ENCODE measurements around the gene EFNA5. TPM values are rescaled to one million over a fixed set of nuclear protein-coding genes. Genes with fewer than 3 reads are reported as not detected.
"Not testable (repeated sequence)": the region's sequence is repeated elsewhere in the genome, so short reads cannot be mapped to it uniquely, and the experiment has no call there.

The EFNA5 gene
- total RNA-seq, 1 donor from 2014 or later: 20.8 TPM

GRCh38 chr5:107457881-107458280, 212.9 kb downstream of the EFNA5 start:
- no peak for DNase-seq

- no peak for DNase-seq
Observed at GRCh38 chr5:107457138-107457537, 213.6 kb downstream of the EFNA5 start.

GRCh38 chr5:107456281-107456715, 214.4 kb downstream of the EFNA5 start:
- peak; percentile 15 for DNase-seq

DNA sequence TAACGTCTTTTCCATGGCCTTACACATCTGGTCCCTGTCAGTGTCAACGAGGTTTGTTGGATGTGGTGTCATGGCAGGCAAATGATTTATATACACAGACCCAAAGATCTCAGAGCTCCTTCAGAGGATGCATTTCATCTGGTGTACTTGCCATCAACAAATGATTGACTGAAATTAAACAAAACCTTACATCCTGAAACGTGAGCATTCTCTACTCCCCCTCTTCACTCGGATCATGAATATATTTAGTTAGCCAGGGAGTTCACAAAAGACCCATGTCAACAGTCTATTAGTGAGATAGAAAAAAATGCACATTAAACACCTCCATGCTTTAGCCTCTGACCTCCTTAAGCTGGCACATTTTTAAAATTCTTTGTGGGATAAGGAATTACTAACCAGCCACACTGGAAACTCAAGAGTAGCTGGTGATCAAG, 215.6 kb downstream of the EFNA5 start:
- no peak for DNase-seq

DNA sequence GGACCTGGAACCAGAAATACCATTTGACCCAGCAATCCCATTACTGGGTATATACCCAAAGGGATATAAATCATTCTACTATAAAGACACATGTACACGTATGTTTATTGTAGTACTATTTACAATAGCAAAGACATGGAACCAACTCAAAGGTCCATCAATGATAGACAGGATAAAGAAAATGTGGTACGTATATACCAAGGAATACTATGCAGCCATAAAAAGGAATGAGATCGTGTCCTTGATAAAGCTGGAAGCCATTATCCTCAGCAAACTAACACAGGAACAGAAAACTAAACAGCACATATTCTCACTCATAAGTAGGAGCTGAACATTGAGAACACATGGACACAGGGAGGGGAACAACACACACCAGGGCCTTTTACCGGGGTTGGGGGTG, 218.9 kb downstream of the EFNA5 start:
- DNase-seq: not testable (repeated sequence)

GRCh38 chr5:107451028-107451427, 219.7 kb downstream of the EFNA5 start:
- no peak for DNase-seq

DNA sequence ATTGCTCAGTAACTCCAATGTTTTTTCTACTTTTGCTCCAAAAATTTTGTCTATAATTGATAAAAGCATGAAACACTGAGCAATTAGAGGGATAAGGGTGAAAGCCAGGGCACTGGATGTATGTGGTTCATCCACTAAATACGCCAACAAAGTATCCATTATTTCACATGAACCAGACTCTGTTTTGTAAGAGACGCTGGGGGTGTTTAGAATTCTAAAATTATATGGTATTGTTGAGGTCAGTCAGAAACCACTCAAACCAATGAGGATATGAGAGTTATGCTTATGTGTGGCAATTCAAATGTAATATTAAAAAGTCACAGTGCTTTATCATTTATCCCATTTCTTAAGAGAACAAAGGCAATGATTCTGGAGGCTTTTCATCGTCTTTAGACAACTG, 220.2 kb downstream of the EFNA5 start:
- DNase-seq: no peak

- no peak for DNase-seq
Observed at GRCh38 chr5:107449369-107449768, 221.4 kb downstream of the EFNA5 start.

DNA sequence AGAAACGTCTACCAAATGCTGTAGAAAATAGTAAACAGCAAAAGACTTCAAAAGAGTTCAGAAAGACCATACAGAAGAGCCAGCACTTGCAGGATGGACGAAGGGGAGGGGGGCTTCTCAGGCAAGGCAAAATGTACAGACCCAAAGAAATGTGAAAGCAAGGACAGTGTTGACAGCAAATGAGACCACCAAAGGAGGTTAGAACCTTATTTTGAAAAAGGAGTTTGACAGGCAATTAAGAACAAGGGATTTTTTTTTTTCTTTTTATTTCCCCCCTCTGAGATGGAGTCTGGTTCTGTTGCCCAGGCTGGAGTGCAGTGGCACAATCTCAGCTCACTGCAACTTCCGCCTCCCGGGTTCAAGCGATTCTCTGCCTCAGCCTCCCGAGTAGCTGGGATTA, 223.2 kb downstream of the EFNA5 start:
- DNase-seq: no peak

- no peak for DNase-seq
Observed at GRCh38 chr5:107446972-107447371, 223.8 kb downstream of the EFNA5 start.

DNA sequence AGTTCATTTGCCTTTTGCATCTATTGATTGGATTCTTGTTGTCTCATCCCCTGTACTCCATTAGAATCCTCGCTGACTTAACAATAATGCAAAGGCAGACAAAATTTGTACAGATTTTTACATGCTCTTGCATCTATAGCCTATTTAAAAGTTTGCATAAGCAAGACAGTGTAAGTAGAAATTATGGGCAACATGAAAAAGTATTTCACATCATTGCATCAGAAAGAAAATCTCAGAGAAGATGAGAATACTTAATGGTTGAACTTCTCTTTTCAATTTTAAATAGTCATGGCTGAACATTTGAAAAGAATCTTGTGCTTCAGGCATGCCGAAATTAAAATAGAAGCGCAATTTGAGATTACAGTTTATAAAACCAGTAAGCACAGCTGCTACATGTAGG, 226.4 kb downstream of the EFNA5 start:
- DNase-seq: no peak

DNA sequence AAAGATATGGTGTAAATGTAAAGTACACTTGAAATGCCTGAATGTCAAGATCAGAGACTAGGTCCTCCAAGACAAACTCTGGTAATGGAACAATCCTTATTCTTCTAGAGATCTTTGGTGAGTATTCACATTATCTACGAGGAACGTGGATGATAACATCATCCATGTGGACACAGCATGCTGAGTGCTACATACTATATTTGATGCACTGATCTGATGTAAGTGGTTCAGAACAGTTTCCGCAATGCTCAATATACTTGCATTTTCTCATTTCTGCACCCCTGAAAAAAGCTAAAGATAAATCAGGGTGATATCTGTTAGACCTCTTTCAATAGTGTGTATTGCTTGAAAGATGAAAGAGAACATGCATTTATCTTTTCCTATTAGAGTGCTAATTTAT, 226.8 kb downstream of the EFNA5 start:
- DNase-seq: no peak

DNA sequence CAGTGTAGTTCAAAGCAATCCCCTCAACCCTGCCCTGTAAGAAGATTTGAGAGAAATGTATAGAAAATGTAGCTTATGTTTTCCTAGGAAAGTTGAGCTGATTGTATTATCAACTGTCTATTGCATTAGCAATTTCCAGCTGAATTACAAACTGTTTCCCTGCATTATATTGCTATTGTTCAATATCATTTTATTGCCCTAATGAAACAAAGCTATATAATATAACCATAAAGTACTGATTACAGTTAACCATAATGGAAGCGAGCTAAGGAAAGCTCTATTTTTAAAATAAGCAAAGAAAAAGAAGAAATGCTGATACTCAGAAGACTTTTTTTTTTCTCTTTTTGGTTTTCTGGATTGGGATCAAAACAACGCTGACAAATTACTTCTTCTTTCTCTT, 228.3 kb downstream of the EFNA5 start:
- DNase-seq: no peak

DNA sequence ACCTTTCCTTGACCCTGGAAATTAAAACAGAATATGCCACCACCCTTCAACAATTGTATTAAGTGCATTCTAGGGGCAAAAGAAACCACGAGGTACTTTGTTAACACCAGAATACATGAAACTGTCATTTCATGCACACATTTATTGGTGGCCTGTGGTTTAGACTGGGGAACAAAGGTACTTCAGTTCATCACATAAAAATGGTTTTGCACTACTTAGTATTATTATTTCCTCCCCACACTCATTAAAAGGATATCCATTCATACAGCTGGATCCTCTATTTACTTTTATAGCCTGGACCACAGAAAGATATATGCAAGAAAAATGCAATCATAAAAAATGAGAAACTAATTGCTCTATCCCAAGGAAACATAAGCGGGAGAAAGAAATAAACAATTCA, 230.9 kb downstream of the EFNA5 start:
- no peak for DNase-seq

DNA sequence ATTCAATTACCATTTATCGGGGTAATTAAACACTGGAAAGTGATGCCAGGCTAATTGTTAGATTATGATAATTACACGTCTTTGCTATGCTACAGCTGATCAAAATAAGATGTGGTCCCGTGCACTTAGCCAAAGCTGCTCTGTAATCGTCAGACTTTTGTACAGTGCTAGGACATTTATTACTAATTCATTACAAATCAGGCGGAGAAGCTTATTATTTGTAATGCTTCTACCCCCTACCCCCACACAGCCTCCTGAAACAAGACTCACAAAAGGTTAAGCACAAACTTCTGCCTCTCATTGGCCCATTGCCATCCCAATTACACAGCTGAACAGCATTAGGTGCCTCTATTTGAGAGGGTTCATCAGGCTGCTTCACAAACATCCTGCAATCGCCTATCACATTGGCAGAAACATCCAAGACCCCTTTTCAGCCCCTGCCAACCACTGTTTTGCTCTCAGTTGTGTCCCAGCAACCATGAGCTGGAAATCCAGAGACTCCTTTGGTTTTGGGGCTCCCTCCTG, 232.7 kb downstream of the EFNA5 start:
- no peak for DNase-seq

- DNase-seq: no peak
Observed at GRCh38 chr5:107437154-107437553, 233.6 kb downstream of the EFNA5 start.

- DNase-seq: no peak
Observed at GRCh38 chr5:107436201-107436600, 234.5 kb downstream of the EFNA5 start.

DNA sequence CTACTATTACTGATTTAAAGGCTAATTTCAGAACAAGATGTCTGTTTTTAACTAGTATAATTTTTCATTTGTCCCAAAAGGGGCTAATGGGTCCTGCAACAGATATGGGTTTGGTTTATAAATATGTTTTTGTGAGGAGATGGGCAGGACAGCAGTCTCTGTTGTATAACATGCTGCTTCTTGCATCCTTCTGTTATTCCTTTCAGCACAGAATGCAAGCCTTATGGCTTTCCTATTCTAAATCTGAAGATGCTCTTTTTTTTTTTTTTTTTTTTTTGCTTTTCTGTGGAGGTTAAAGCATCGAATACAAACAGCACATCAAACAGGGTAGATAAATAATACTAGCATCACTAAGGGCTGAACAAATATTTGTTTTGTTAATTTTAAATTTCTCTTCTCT, 235.7 kb downstream of the EFNA5 start:
- DNase-seq: no peak

GRCh38 chr5:107433646-107434045, 237.1 kb downstream of the EFNA5 start:
- DNase-seq: not testable (repeated sequence)

GRCh38 chr5:107431998-107432397, 238.7 kb downstream of the EFNA5 start:
- DNase-seq: peak; percentile 57

DNA sequence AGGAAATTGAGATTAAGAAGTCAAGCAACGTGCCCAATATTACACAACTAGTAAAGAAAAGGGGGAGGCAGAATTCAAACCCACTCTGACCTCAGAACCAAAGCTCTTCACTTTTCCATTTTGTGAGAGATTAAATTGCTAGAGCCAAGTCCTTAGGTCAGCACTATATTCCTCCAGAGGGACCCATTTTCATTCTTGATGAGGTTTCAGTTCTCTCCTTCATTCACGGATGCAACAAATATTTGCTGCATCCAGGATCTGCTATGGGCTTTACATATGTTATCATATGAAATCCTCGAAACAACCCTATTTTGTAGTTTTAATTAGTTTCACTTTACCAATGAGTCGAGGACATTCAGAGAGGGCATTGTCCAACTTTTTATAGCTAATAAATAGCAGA, 239.2 kb downstream of the EFNA5 start:
- no peak for DNase-seq

- no peak for DNase-seq
Observed at GRCh38 chr5:107430071-107430625, 240.6 kb downstream of the EFNA5 start.

DNA sequence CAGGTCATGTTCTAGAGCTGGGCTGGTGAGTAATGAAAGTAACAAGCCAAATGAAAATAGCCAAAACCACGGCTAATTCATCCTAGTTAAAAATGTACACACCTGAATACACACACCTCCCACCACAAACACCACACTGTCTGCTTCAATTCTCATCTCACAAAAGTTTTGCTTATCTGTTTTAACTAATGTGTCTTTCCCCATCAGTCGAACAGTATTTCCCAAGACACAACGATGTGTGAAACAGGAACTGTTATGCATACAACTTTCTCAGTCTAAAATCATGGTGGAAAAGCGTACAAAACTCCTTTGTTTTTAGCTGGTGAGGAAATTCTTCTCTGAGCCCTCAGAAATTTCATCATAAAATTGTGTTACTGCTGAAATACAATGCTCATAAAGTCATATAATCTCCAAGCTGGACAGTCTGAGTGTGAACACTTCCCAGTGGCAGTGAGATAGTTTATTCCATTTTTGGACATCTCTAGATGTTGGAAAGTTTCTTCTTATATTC, 242.4 kb downstream of the EFNA5 start:
- DNase-seq: no peak

GRCh38 chr5:107426872-107427271, 243.9 kb downstream of the EFNA5 start:
- no peak for DNase-seq

DNA sequence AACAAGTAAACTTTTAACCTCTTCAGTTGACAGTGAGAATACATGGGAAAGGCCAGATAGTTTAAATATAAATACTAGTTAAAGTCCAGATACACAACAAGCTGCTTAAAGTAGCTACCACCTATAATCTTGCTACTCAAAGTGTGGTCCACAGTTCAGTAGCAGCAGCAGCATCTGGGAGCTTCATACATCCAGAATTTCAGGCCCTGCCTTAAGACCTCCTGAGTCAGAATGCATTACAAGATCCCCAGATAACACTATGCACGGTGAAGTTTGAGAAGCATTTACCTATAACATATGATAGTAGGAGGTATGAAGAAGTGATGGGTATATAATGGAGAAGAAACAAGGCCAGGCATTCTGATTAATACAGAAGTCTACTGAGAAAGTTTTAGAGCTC, 244.5 kb downstream of the EFNA5 start:
- no peak for DNase-seq
